HG02642 (cell line): ENCODE data around the gene LRSAM1.

ENCODE experiments used
- ATAC-seq: cut with Tn5 transposase; IDR thresholded peaks from one replicate; pipeline ENCODE4 v1.9.1; 2021; ENCODE audit warnings: mild to moderate bottlenecking; ENCODE audit not compliant: unreplicated experiment, poor library complexity

LRSAM1 gene

DNA sequence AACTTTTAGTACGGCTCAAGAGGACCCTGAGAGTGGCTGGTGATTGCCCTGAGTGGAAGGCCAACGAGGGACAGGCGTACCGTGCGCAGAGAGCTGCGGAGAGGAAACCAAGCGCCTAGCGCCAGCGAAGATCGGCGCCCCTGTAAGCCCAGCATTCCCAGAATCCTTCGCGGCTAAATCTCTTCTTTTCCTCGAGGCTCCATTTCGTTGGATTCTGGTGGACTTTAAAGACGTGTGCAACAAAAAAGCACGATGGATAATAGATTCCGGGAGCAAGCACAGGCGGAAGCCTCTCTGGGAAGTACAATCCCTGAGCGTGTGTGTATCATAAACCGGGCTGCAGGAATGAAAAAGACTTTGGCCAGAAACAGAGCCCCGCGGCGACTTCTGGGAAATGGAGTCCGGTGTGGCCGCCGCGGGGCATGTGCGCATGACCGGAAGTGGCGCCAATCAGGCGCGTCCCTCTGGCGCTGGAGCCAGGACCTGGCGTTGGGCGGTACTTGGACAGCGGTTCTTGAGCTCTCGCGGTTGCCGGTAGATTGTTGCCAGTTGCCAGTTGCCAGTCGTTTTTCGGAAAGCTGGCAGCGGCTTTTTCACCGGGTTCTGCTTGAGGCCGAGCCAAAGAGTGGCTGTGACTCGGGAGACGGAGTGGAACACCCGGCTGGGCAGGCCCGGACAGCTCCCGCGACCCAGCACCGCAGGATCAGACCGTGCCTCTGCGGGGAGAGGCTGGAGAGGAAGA is 27.2 kb upstream of the LRSAM1 start, which contains the start of gene ZNF79:
TSS of gene ZNF79 (plus strand) at position 449 of the 742 bp plus-strand sequence. CDS start 406 bp downstream, outside the sequence.
- peak; percentile 91 for ATAC-seq

DNA sequence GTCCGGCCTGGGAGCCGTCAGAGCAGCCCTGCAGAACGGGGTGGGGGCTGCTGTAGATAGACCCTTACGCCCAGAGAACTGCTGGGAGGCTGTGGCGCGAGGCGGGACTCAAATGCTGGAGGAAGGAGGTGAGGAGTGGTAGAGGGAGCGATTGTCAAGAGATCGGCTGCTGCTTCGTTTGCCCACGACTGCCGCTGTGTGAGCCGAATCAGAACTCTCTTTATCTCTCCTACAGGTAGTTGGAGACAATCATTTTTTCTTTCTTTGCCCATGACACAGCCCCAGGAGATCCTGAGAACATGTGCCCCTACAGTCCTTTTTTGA is 26.7 kb upstream of the LRSAM1 start:
- ATAC-seq = no peak

GRCh38 chr9:127426756-127427155 is 24.6 kb upstream of the LRSAM1 start:
- no peak for ATAC-seq

DNA sequence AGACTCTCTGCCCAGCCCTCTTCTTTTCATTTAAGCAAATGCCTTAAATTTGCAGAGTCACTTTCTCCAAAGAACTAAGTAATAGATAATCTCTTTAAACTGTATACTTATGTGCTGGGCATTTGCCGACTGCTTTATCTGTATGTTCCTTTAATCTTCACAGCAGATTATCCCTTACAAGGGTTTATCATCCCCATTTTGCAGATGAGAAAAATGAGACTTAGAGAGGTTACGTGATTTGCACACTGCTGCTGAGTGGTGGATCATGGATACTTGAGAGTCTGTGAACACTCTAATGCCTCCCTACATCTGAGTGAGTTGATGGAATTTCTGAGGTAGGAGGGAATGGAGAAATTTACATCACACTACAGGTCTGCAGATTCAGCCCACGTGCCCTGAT is 23.0 kb upstream of the LRSAM1 start:
- no peak for ATAC-seq

- ATAC-seq = no peak
Measured at GRCh38 chr9:127430415-127430814, 20.9 kb upstream of the LRSAM1 start.

GRCh38 chr9:127437497-127438264 is 13.6 kb upstream of the LRSAM1 start:
- ATAC-seq = no peak

GRCh38 chr9:127438394-127438793 is 12.9 kb upstream of the LRSAM1 start:
- ATAC-seq = no peak

GRCh38 chr9:127444283-127444920 is 6.9 kb upstream of the LRSAM1 start:
- ATAC-seq = no peak

GRCh38 chr9:127444921-127445850 is 6.1 kb upstream of the LRSAM1 start:
- ATAC-seq = no peak

DNA sequence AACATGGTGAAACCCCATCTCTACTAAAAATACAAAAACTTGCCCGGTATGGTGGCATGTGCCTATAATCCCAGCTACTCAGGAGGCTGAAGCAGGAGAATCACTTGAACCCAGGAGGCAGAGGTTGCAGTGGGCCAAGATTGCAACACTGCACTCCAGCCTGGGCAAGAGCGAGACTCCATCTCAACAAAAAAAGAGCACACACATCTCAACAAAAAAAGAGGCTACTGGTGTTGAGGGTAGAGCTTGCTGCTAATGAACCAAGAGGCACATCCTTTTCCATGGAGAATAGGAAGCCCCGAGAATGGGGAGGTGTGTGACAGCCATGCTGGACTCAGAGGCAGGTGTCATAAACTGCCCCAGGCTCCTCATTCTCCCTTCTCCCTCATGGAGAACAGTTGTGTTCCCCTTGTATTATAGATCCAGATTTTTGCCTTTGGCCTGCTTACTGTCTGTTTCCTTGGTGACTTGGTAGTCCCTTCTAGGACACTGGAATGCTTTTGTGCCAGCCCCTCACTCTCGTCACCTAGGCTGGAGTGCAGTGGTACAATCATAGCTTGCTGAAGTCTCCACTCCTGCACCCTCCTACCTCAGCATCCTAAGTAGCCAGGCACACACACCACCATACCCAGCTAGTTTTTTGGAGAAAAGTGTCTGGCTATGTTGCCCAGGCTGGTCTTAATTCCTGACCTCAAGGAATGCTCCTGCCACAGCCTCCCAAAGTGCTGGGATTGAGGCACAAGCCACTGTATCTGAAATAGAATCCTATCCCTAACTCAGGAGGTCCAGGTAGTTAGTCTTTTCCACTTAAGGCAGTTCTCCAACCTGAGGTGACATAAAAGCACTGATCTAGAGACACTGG is 5.2 kb upstream of the LRSAM1 start:
- no peak for ATAC-seq

DNA sequence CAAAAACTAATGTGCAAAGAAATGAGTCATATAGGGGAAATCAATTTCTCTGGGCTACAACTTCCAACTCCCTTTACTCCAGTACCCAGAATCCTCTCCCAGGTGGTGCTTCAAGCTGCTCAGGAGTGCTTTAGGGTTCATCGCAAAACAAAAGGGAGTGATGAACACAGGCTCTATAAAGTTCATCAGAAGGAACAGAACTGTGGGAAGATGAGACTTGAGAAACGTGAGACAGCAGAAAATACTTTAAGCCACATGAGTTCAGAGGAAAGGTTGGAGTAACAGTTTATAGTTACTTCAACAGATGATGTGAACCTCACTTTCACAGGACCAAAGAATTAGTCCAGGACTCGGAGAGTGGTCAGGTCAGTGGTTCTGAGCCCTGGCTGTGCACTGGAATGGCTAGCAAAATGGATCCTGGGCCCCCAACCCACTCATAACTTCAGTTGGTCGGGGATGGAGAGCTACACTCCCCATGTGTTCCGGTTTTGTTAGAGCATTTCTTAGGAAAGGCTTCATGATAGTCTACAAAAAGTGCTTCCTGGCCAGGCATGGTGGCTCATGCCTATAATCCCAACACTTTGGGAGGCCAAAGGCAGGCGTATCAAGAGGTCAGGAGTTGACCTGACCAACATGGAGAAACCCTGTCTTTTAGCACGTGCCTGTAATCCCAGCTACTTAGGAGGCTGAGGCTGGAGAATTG is 4.4 kb upstream of the LRSAM1 start:
- no peak for ATAC-seq

DNA sequence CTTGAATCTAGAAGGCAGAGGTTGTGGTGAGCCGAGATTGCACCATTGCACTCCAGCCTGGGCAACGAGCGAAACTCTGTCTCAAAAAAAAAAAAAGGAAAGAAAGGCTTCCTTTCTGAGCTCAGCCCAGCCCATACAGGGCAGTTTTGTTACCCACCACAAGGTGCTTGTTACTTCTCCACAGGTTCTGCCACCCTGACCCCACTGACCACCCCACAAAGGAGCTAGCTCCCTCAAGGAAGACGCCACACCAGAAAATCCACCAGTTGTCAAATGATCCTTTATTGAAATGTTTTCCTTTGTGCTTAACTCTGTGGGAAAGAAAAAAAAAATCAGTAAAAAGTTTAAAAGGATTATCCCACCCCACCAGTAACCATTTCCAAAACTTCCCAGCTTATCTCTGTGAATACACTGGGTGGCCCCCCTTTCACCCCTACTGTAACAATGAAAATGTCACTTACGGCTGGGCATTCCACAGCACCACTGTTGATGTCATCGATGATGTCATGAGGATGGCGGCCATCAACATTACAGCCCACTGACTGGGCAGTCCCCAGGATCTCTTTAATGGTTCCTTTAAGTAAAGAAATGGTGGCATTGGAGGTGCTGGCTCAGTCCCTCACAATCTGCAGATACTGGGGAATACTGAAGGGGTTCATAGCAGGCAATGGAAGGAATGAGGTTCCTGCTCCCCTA is 3.7 kb upstream of the LRSAM1 start:
- no peak for ATAC-seq

DNA sequence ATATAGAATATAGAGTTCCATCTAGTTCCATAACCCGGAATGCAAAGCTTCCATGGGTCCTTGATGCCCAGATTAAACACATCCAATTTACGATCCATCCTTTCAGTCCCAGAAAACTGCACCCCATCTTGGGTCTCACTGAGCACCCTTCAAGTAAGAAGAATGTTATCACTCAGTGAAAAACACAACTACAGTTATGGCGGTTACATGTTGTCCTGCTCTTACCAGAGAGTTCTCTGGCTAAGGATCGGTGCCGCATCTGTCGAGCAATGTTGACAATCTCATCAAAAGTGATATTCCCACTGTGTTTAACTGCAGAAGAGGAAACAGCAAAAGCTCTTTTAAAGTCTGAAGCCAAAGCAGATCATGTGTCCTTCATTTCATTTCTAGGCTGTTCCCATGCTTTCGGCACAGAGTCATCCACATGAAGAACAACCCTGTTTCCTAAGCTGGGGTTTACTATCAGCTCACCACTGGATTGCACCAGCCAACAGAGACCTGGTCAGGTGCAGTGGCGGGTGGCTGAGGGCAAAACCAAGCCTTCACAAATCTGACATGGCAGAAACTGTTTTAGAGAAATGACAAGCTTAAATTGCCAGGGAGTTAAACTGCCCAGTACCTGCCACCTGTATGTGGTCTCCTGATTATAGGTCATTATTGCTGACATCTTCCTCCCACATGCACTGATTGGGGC is 3.1 kb upstream of the LRSAM1 start:
- no peak for ATAC-seq

DNA sequence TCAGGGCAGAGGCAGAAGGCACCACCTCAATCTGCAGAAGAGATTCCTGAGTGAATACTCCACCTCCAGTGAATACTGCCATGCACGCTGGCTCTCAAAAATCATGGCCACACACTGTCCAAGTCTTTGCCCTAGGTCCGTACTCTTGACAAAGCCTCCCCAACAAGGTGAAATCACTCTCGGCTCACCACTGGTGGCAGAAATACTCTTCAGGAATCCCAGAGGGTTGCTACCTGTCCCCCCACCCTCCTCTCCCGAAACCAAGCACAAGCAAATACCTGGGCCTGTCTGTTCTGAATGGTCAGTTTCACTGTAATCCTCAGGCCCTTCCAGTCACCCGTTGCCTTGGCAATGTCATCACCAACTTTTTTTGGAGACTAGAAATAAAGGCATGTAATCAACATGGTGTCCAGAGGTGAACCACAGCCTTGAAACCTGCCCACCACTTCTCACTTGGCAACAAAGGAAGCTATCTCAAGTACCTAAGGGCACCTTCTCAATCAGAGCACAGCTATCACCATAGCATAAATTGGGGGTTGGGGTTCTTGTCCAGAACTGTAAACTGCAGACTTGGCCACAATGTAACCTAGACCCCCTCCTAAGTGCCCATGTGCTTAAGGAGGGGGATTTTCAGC is 1.9 kb upstream of the LRSAM1 start:
- ATAC-seq = no peak

DNA sequence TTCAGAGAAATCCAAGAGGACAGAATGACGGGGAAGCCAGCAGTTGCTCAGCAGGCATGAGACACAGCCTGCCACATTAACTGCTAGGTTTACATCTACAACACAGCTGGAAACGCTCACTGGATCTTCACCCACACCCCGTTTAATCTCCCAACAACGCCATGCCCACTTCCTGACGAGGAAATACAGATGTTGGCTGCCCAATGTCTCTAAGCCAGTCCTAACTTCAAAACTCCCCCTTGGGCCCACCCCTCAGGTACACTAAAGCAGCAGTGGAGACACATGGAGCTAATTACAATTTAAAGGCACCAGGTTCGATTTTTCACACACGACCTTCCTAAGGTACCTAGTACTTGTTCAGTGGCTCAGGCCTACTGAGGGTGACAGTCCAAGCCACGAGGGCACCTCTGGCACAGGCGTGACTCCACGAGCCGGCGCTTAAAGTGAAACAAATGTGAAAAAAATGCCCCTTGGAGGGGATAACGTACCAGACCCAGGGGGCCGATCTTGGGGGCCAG is 1.0 kb upstream of the LRSAM1 start:
- ATAC-seq = no peak

GRCh38 chr9:127451608-127451857 is 223 bp downstream of the LRSAM1 start:
- no peak for ATAC-seq
